ENCODE results near the gene CTSH.
"Not testable (repeated sequence)": the region's sequence is repeated elsewhere in the genome, so short reads cannot be mapped to it uniquely, and the experiment has no call there.

The CTSH gene

DNA sequence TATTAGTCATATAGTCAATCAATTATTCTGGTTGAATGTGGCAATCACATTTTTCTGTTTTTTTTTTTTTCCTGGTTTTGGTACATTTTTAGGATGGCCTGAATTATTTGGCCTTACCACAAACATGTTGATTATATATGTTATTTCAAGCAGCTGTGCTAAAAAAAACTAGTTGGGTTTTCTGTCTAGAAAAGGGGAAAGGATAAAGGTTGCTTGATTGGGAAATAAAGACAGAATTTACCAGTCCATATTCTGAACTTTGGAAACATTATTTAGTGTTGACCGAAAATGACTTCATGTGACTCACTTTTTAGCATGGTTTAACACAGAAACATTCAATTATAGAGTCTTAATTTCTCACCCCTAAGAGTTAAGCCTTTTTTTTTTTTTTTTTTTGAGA lies 64.0 kb downstream of the CTSH start:
- no peaks in the 10 kb centered on the region for H3K36me3 ChIP-seq (ENCODE audit: control insufficient read depth, insufficient read depth, low read length)
- no peak overlapping the region for H2AFZ ChIP-seq
- H3K4me1 ChIP-seq, result peaks cover 3% of the 10 kb centered on the region

DNA sequence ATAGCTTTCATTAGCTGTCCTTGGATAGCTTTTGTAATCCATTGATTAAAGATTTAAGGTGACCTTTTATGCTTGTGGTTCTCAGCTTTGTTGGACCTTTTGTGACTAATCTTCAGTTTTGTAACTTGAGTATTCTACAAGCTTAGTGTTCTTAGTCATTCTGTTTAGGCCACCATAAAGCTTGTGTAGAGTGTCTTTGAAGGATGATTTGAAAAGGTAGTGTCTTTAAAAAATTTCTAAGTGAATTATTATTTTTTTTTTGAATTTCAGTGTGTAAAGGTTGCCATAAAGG lies 64.7 kb downstream of the CTSH start:
- Histone ChIP-seq H3K4me1 (peaks cover 3% of the 10 kb centered on the region), H2AFZ (no peak overlapping the region), H3K9ac (no peak overlapping the region), H3K4me3 (ENCODE audit: low read depth, low read length) (no peak overlapping the region), H3K79me2 (peaks cover 30% of the 10 kb centered on the region), H3K27ac (no peak overlapping the region), H3K4me2 (ENCODE audit: low read length) (no peak overlapping the region), H3K9me3 (ENCODE audit: control insufficient read depth, low read length) (no peaks in the 10 kb centered on the region), H3K36me3 (ENCODE audit: control insufficient read depth, insufficient read depth, low read length) (no peaks in the 10 kb centered on the region), H3K27me3 (ENCODE audit: control insufficient read depth, insufficient read depth, low read length) (no peaks in the 10 kb centered on the region)
- TF ChIP-seq CTCF (IDR thresholded peaks at IDR 0.05), result no peak

More for the DNA sequence above, 64.0 kb downstream of the CTSH start:
- Histone ChIP-seq H3K27me3 (ENCODE audit: control insufficient read depth, insufficient read depth, low read length) (no peaks in the 10 kb centered on the region), H3K27ac (no peak overlapping the region), H3K4me2 (ENCODE audit: low read length) (no peak overlapping the region), H3K4me3 (ENCODE audit: low read depth, low read length) (no peak overlapping the region), H3K79me2 (peaks cover 27% of the 10 kb centered on the region), H3K9me3 (ENCODE audit: control insufficient read depth, low read length) (no peaks in the 10 kb centered on the region), H3K9ac (no peak overlapping the region)
- no peak for TF ChIP-seq CTCF (IDR thresholded peaks at IDR 0.05)

DNA sequence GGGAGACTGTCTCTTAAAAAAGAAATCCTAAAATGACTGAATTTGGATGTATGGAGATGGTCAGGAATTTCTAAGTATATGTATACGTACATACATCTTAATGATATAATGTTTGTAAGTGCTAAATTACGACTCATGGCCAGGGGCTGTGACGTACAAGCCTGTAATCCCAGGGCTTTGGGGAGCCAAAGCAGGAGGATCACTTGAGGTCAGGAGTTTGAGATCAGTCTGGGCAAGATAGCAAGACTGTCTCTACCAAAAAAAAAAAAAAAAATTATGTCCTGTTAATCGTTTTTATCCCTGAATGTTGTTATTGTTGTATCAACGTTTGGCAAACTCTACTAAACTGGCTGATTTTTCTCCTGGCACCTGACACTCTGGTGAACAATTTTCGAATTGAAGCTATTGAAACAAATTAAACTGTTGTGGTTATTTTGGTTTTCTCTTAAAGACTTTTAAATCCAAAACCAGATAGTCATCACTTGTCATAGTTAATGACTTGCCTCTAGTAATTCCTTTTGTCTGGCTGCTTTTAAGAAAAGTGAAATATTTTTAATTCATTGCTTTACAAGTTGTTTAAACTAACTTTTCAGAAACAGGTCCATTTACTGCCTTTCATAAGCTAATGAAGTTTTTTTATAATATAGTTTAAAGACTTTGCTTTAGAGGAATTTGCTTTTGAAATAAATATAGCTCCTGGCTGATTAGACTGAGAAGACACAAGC lies 65.2 kb downstream of the CTSH start:
- no peak for TF ChIP-seq CTCF (IDR thresholded peaks at IDR 0.05)
- H3K4me3 ChIP-seq (ENCODE audit: low read depth, low read length), result no peak overlapping the region
- no peaks in the 10 kb centered on the region for H3K9me3 ChIP-seq (ENCODE audit: control insufficient read depth, low read length)
- no peaks in the 10 kb centered on the region for H3K27me3 ChIP-seq (ENCODE audit: control insufficient read depth, insufficient read depth, low read length)
- H3K4me2 ChIP-seq (ENCODE audit: low read length), result no peak overlapping the region
- H3K4me1 ChIP-seq, result peaks cover 6% of the 10 kb centered on the region
- no peak overlapping the region for H3K9ac ChIP-seq
- peaks cover 33% of the 10 kb centered on the region for H3K79me2 ChIP-seq
- no peaks in the 10 kb centered on the region for H3K36me3 ChIP-seq (ENCODE audit: control insufficient read depth, insufficient read depth, low read length)
- H2AFZ ChIP-seq, result no peak overlapping the region
- H3K27ac ChIP-seq, result no peak overlapping the region

DNA sequence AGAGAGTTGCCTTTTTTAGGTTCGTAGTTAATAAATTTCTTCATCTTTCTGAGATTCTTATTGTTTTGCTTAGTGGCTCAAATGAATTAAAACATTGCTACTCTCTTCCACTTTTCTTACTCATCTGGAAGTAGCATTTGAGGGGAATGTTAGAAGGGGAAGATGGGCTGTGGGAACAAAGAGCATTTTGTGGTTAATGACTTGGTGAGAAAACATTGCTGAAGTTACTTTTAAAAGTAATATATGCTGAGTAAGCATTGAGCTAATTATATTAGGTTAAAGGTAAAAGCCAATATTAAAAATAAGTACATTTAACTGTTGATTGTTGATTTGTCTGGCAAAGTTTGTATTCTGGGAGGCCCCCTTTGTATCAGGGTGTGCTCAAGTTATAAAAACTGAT lies 66.5 kb downstream of the CTSH start:
- Histone ChIP-seq H3K79me2 (peaks cover 29% of the 10 kb centered on the region), H3K4me2 (ENCODE audit: low read length) (no peak overlapping the region), H3K27ac (no peak overlapping the region), H3K4me3 (ENCODE audit: low read depth, low read length) (no peak overlapping the region), H3K9me3 (ENCODE audit: control insufficient read depth, low read length) (no peaks in the 10 kb centered on the region), H2AFZ (no peak overlapping the region), H3K4me1 (peaks cover 6% of the 10 kb centered on the region), H3K36me3 (ENCODE audit: control insufficient read depth, insufficient read depth, low read length) (no peaks in the 10 kb centered on the region), H3K27me3 (ENCODE audit: control insufficient read depth, insufficient read depth, low read length) (no peaks in the 10 kb centered on the region), H3K9ac (no peak overlapping the region)
- TF ChIP-seq CTCF (IDR thresholded peaks at IDR 0.05), result no peak

- H3K4me3 ChIP-seq (ENCODE audit: low read depth, low read length); H3K4me1 ChIP-seq: not testable (repeated sequence)
These were observed 67.9 kb downstream of the CTSH start for GRCh38 chr15:78876954-78877353.

More at GRCh38 chr15:78876954-78877353, 67.9 kb downstream of the CTSH start:
- peaks cover 25% of the 10 kb centered on the region for H3K79me2 ChIP-seq
- H3K27ac ChIP-seq; H3K9ac ChIP-seq; H3K36me3 ChIP-seq (ENCODE audit: control insufficient read depth, insufficient read depth, low read length); H2AFZ ChIP-seq; H3K4me2 ChIP-seq (ENCODE audit: low read length); H3K27me3 ChIP-seq (ENCODE audit: control insufficient read depth, insufficient read depth, low read length); H3K9me3 ChIP-seq (ENCODE audit: control insufficient read depth, low read length): not testable (repeated sequence)
